GM12891 (cell line): ENCODE measurements around the gene PSMD13.
"Not testable (repeated sequence)": the region's sequence is repeated elsewhere in the genome, so short reads cannot be mapped to it uniquely, and the experiment has no call there.

Source experiments
- POLR2A ChIP-seq: IDR thresholded peaks from 2 replicates; pipeline ENCODE4 v1.6.1; 2011; ENCODE audit warnings: low read depth, low read length, control low read depth
- POLR2AphosphoS5 ChIP-seq: IDR thresholded peaks from 2 replicates; pipeline ENCODE4 v1.6.1; 2011; ENCODE audit warnings: low read depth, low read length, control low read depth
- POU2F2 ChIP-seq: IDR thresholded peaks from 2 replicates; pipeline ENCODE4 v1.6.1; 2011; ENCODE audit warnings: low read depth, mild to moderate bottlenecking, control low read depth, low read length, moderate library complexity
- SPI1 ChIP-seq: IDR thresholded peaks from 2 replicates; pipeline ENCODE4 v1.6.1; 2011; ENCODE audit warnings: low read depth, low read length, control low read depth
- TAF1 ChIP-seq: IDR thresholded peaks from 2 replicates; pipeline ENCODE4 v1.6.1; 2011; ENCODE audit warnings: low read depth, low read length, control low read depth

DNA sequence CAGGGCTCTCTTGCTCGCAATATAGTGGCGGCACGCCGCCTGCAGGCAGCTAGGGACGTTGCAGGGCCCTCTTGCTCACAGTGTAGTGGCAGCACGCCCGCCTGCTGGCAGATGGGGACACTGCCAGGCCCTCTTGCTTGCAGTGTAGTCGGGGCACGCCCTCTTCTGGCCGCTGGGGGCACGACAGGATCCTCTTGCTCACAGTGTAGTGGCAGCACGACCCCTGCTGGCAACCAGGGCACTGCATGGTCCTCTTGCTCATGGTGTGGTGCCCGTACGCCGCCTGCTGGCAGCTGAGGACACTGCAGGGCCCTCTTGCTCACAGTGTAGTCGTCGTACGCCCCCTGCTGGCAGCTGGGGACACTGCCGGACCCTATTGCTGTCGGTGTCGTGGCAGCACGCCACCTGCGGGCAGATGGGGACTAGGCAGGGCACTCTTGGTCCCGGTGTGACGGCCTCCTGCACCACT lies 46.9 kb upstream of the PSMD13 start:
- not testable (repeated sequence) for TF ChIP-seq POU2F2, POLR2A, TAF1, POLR2AphosphoS5, SPI1
